HG02610 (cell line): ENCODE results near the gene SAPCD2.

ENCODE experiments used
- ATAC-seq: cut with Tn5 transposase; IDR thresholded peaks from one replicate; pipeline ENCODE4 v1.9.1; 2021; ENCODE audit warnings: mild to moderate bottlenecking, moderate library complexity; ENCODE audit not compliant: unreplicated experiment

Gene SAPCD2

GRCh38 chr9:137049544-137050449, 20.6 kb downstream of the SAPCD2 start:
- ATAC-seq: no peak

GRCh38 chr9:137048655-137049543, 21.5 kb downstream of the SAPCD2 start:
- ATAC-seq: no peak

- no peak for ATAC-seq
Measured at GRCh38 chr9:137046088-137046787, 24.1 kb downstream of the SAPCD2 start, which contains the start of gene NPDC1. NPDC1 (minus strand) TSS chr9:137046177; CDS start chr9:137045989, 188 bp downstream.

- ATAC-seq: no peak
Measured at GRCh38 chr9:137045294-137046087, 24.9 kb downstream of the SAPCD2 start.

GRCh38 chr9:137044502-137045177, 25.7 kb downstream of the SAPCD2 start:
- no peak for ATAC-seq

GRCh38 chr9:137044037-137044436, 26.3 kb downstream of the SAPCD2 start:
- no peak for ATAC-seq

GRCh38 chr9:137042751-137043727, 27.3 kb downstream of the SAPCD2 start:
- no peak for ATAC-seq

GRCh38 chr9:137041124-137041523, 29.2 kb downstream of the SAPCD2 start:
- no peak for ATAC-seq

- ATAC-seq: no peak
Measured at GRCh38 chr9:137040568-137040967, 29.8 kb downstream of the SAPCD2 start.

GRCh38 chr9:137039611-137040366, 30.6 kb downstream of the SAPCD2 start:
- ATAC-seq: no peak

- no peak for ATAC-seq
Measured at GRCh38 chr9:137038916-137039315, 31.4 kb downstream of the SAPCD2 start.

- no peak for ATAC-seq
Measured at GRCh38 chr9:137037483-137037882, 32.9 kb downstream of the SAPCD2 start.

GRCh38 chr9:137037035-137037434, 33.3 kb downstream of the SAPCD2 start:
- no peak for ATAC-seq

- ATAC-seq: no peak
Measured at GRCh38 chr9:137035937-137036336, 34.4 kb downstream of the SAPCD2 start.

GRCh38 chr9:137035507-137035834, 34.9 kb downstream of the SAPCD2 start:
- ATAC-seq: no peak

- ATAC-seq: peak; percentile 63
Measured at GRCh38 chr9:137034709-137035506, 35.4 kb downstream of the SAPCD2 start.
